ENCODE data around the gene IL2RG. TPM values are rescaled to one million over a fixed set of nuclear protein-coding genes. Genes with fewer than 3 reads are reported as not detected.

The IL2RG gene
- total and polyA plus RNA-seq, 4 donors: 2.2 to 4.0 (median 3.3) TPM

GRCh38 chrX:71131510-71131909, 20.1 kb upstream of the IL2RG start:
- Histone ChIP-seq H3K27ac (ENCODE audit: low read depth in 1 of 2, low read length in 2 of 2) (no peak overlapping the region), H3K36me3 (ENCODE audit: control insufficient read depth in 4 of 4, insufficient read depth in 3 of 4, low read depth in 1 of 4, low read length in 3 of 4) (peaks cover 8 to 71% (median 33%) of the 10 kb centered on the region in 4 donors), H3K9me3 (ENCODE audit: control insufficient read depth in 4 of 4, low read length in 3 of 4) (no peaks in the 10 kb centered on the region), H3K9ac (ENCODE audit: low read depth in 1 of 2, low read length in 2 of 2) (no peak overlapping the region), H3K4me1 (ENCODE audit: control insufficient read depth in 4 of 4, insufficient read depth in 4 of 4, low read length in 3 of 4) (peaks cover 0 to 7% (median 0%) of the 10 kb centered on the region in 4 donors), H3K27me3 (ENCODE audit: control insufficient read depth in 4 of 4, insufficient read depth in 4 of 4, low read length in 3 of 4) (no peaks in the 10 kb centered on the region), H3K4me3 (ENCODE audit: low read depth in 1 of 3, low read length in 3 of 3) (no peak overlapping the region)
- 92% methylated on average over 4 of the region's 4 CpGs for WGBS
- TF ChIP-seq FOXA1 (IDR thresholded peaks at IDR 0.05) (no peak), TAF1 (conservative IDR thresholded peaks at IDR 0.05) (no peak), EGR1 (IDR thresholded peaks at IDR 0.05; ENCODE audit: low read depth in 2 of 2) (no peak), HNF4A (conservative IDR thresholded peaks at IDR 0.05) (no peak), HNF4G (IDR thresholded peaks at IDR 0.05) (no peak), JUND (IDR thresholded peaks at IDR 0.05) (no peak), RXRA (IDR thresholded peaks at IDR 0.05) (no peak)
- TF ChIP-seq, protein P1, sequence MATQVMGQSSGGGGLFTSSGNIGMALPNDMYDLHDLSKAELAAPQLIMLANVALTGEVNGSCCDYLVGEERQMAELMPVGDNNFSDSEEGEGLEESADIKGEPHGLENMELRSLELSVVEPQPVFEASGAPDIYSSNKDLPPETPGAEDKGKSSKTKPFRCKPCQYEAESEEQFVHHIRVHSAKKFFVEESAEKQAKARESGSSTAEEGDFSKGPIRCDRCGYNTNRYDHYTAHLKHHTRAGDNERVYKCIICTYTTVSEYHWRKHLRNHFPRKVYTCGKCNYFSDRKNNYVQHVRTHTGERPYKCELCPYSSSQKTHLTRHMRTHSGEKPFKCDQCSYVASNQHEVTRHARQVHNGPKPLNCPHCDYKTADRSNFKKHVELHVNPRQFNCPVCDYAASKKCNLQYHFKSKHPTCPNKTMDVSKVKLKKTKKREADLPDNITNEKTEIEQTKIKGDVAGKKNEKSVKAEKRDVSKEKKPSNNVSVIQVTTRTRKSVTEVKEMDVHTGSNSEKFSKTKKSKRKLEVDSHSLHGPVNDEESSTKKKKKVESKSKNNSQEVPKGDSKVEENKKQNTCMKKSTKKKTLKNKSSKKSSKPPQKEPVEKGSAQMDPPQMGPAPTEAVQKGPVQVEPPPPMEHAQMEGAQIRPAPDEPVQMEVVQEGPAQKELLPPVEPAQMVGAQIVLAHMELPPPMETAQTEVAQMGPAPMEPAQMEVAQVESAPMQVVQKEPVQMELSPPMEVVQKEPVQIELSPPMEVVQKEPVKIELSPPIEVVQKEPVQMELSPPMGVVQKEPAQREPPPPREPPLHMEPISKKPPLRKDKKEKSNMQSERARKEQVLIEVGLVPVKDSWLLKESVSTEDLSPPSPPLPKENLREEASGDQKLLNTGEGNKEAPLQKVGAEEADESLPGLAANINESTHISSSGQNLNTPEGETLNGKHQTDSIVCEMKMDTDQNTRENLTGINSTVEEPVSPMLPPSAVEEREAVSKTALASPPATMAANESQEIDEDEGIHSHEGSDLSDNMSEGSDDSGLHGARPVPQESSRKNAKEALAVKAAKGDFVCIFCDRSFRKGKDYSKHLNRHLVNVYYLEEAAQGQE (IDR thresholded peaks at IDR 0.05): no peak
- no peak for DNase-seq (ENCODE audit: low spot score)

DNA sequence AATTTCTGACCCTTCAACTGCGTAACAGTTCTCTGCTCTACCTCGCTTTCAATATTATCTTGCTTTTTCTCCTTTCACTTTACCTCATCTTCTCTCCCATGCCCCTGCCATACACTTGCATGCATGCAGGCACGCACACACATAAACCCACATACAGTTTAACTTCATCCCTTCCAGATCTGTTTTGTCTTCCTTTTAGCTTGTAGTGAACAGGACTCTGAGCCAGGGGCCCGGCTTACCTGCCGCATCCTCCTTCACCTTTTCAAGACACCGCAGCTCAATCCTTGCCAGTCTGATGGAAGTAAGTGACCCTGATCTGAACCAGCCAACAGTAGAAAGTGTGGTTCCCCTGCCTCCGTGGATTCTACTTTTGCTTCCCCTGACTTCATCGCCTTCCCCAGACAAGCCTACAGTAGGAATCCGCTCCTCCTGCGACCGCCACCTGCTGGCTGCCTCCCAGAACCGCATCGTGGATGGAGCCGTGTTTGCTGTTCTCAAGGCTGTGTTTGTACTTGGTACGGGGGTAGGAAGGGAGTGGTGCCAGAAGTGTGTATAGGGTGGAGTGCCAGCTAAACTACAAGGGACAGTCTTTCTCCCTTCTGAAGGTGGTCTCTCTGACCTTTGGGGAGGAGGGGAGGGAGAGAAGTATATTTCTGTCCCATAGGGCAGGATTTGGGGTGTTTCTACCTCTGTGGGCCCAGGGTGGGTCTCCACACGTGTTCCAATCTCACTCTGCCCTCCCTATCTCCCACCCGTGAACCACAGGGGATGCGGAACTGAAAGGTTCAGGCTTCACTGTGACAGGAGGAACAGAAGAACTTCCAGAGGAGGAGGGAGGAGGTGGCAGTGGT, 17.8 kb upstream of the IL2RG start:
- TF ChIP-seq YY1 (IDR thresholded peaks at IDR 0.05) (no peak), EGR1 (IDR thresholded peaks at IDR 0.05; ENCODE audit: low read depth in 2 of 2) (no peak), TAF1 (conservative IDR thresholded peaks at IDR 0.05) (no peak), RAD21 (IDR thresholded peaks at IDR 0.05) (peak; percentile 78 to 91), SP1 (IDR thresholded peaks at IDR 0.05) (no peak), JUND (IDR thresholded peaks at IDR 0.05) (no peak)
- TF ChIP-seq, protein P2, sequence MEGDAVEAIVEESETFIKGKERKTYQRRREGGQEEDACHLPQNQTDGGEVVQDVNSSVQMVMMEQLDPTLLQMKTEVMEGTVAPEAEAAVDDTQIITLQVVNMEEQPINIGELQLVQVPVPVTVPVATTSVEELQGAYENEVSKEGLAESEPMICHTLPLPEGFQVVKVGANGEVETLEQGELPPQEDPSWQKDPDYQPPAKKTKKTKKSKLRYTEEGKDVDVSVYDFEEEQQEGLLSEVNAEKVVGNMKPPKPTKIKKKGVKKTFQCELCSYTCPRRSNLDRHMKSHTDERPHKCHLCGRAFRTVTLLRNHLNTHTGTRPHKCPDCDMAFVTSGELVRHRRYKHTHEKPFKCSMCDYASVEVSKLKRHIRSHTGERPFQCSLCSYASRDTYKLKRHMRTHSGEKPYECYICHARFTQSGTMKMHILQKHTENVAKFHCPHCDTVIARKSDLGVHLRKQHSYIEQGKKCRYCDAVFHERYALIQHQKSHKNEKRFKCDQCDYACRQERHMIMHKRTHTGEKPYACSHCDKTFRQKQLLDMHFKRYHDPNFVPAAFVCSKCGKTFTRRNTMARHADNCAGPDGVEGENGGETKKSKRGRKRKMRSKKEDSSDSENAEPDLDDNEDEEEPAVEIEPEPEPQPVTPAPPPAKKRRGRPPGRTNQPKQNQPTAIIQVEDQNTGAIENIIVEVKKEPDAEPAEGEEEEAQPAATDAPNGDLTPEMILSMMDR (IDR thresholded peaks at IDR 0.05; ENCODE audit: low read depth, low read length, missing input control): peak; percentile 69
- H3K27ac ChIP-seq (ENCODE audit: low read depth in 1 of 2, low read length in 2 of 2): no peak overlapping the region
- peak; percentile 83 for DNase-seq (ENCODE audit: low spot score)
- peaks cover 0 to 7% (median 0%) of the 10 kb centered on the region in 4 donors for H3K4me1 ChIP-seq (ENCODE audit: control insufficient read depth in 4 of 4, insufficient read depth in 4 of 4, low read length in 3 of 4)
- no peak overlapping the region for H3K4me3 ChIP-seq (ENCODE audit: low read depth in 1 of 3, low read length in 3 of 3)
- 37% methylated on average over 18 of the region's 18 CpGs for WGBS
- no peak overlapping the region for H3K9ac ChIP-seq (ENCODE audit: low read depth in 1 of 2, low read length in 2 of 2)
- no peaks in the 10 kb centered on the region for H3K9me3 ChIP-seq (ENCODE audit: control insufficient read depth in 4 of 4, low read length in 3 of 4)
- no peaks in the 10 kb centered on the region for H3K27me3 ChIP-seq (ENCODE audit: control insufficient read depth in 4 of 4, insufficient read depth in 4 of 4, low read length in 3 of 4)
- peaks cover 5 to 73% (median 29%) of the 10 kb centered on the region in 4 donors for H3K36me3 ChIP-seq (ENCODE audit: control insufficient read depth in 4 of 4, insufficient read depth in 3 of 4, low read depth in 1 of 4, low read length in 3 of 4)

All from liver (tissue), 9 donors.